Measurements from ENCODE around the gene OVAAL. TPM values are rescaled to one million over a fixed set of nuclear protein-coding genes. Genes with fewer than 3 reads are reported as not detected.
A peak's percentile ranks its signal among the peaks of the same experiment; 100 is the strongest.

The OVAAL gene
- total and polyA plus RNA-seq, 4 donors, result 0.17 TPM; not detected in 3

DNA sequence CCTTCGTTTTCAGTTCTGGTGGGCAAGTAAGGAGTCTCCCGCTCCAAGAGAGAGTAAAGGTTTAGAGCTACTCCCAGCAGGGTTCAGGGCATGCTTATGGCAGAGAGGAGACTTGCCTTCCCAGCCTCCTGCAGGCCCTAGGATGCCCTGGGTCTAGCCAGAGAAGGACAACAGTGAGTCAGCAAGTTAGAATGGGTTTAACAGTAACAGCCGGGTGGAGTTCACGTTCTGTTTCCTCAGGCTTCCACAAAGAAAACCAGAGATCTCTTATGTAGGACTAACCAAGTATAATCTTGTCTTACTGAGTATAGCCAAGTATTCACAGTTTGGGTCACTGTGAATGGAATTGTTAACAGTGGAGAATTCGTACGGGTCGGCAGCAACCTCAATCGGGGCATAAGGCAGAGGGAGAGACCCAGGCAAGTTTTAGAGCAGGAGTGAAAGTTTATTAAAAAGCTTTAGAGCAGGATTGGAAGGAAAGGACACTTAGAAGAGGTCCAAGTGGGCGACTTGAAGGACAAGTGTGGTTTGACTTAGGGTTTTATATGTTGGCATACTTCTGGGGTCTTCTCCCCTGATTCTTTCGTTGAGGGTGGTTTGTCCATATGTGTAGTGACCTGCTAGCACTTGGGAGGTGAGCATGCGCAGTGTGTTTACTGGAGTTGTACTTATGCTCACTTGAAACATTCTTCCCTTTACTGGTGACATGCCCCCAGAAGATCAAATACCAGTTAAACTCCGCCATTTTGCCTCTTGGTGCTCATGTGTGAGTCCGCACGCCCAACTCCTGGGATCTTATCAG is 4.5 kb downstream of the OVAAL start:
- Histone ChIP-seq H3K4me1 (ENCODE audit: control insufficient read depth in 5 of 5, insufficient read depth in 5 of 5, low read length in 5 of 5) (peaks cover 0 to 28% (median 0%) of the 10 kb centered on the region in 5 donors), H3K9me3 (ENCODE audit: control insufficient read depth in 4 of 4, insufficient read depth in 3 of 4, low read length in 3 of 4) (no peaks in the 10 kb centered on the region), H3K9ac (ENCODE audit: insufficient read depth in 1 of 2, low read length in 2 of 2) (no peak overlapping the region), H3K36me3 (ENCODE audit: control insufficient read depth in 4 of 4, insufficient read depth in 4 of 4, low read length in 4 of 4) (no peaks in the 10 kb centered on the region), H3K27me3 (ENCODE audit: control insufficient read depth in 3 of 3, insufficient read depth in 3 of 3, low read length in 2 of 3) (no peaks in the 10 kb centered on the region), H3K27ac (ENCODE audit: low read depth in 1 of 2, low read length in 1 of 2) (peak overlapping the region in 1 of 2 donors; percentile 94), H3K4me3 (no peak overlapping the region)
- TF ChIP-seq, protein P1, sequence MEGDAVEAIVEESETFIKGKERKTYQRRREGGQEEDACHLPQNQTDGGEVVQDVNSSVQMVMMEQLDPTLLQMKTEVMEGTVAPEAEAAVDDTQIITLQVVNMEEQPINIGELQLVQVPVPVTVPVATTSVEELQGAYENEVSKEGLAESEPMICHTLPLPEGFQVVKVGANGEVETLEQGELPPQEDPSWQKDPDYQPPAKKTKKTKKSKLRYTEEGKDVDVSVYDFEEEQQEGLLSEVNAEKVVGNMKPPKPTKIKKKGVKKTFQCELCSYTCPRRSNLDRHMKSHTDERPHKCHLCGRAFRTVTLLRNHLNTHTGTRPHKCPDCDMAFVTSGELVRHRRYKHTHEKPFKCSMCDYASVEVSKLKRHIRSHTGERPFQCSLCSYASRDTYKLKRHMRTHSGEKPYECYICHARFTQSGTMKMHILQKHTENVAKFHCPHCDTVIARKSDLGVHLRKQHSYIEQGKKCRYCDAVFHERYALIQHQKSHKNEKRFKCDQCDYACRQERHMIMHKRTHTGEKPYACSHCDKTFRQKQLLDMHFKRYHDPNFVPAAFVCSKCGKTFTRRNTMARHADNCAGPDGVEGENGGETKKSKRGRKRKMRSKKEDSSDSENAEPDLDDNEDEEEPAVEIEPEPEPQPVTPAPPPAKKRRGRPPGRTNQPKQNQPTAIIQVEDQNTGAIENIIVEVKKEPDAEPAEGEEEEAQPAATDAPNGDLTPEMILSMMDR (IDR thresholded peaks at IDR 0.05; ENCODE audit: control extremely low read depth, extremely low read depth), result no peak
- DNase-seq (no peak), ATAC-seq (ENCODE audit: insufficient read depth, low FRiP score) (no peak)
- WGBS, 2 donors, result 82 to 83% methylated on average over 14 of the region's 14 CpGs

DNA sequence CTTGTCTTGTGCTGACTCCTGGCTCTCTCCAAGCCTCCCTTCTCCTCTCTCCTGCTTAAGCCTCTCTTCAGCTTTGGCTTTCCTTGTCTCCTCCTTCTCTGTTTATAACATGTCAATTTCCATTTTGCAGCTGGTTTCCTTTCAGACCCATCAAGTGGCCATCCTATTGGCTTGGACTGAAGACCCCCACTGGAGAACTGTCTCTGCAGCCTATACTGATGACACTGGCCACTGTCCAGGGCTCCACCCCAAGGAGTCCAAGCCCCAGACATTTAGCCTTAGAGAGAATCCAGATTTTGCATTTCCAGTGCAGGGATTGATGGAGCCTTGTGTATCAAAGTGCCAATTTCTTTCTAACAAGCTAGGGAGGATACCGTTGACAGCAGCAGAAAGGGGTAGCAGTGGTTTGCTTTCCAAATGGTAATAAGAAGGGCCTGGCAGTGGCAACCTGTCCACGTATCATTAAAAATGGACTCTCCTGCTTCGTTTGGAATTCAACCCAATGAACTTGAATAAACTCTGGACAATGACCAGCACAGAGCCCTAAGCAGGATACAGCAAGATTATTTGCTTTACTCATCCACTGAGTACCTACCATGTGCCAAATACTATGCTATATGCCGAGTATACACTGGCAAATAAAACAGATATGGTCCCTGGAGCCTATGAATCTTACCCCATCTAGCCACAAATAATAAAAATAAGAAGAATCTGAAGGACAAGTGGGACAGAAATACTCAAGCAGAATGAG is 6.5 kb downstream of the OVAAL start:
- 72 to 81% methylated on average over 4 of the region's 4 CpGs for WGBS, 2 donors
- H3K9ac ChIP-seq (ENCODE audit: insufficient read depth in 1 of 2, low read length in 2 of 2), result no peak overlapping the region
- peak; percentile 33 to 90 (median 73) for DNase-seq
- no peak overlapping the region for H3K4me3 ChIP-seq
- ATAC-seq (ENCODE audit: insufficient read depth, low FRiP score), result no peak
- H3K36me3 ChIP-seq (ENCODE audit: control insufficient read depth in 4 of 4, insufficient read depth in 4 of 4, low read length in 4 of 4), result no peaks in the 10 kb centered on the region
- H3K4me1 ChIP-seq (ENCODE audit: control insufficient read depth in 5 of 5, insufficient read depth in 5 of 5, low read length in 5 of 5), result peaks cover 0 to 30% (median 0%) of the 10 kb centered on the region in 5 donors
- TF ChIP-seq, protein P1 (IDR thresholded peaks at IDR 0.05; ENCODE audit: control extremely low read depth, extremely low read depth), result no peak
- peak overlapping the region in 1 of 2 donors; percentile 17 for H3K27ac ChIP-seq (ENCODE audit: low read depth in 1 of 2, low read length in 1 of 2)
- H3K27me3 ChIP-seq (ENCODE audit: control insufficient read depth in 3 of 3, insufficient read depth in 3 of 3, low read length in 2 of 3), result no peaks in the 10 kb centered on the region
- H3K9me3 ChIP-seq (ENCODE audit: control insufficient read depth in 4 of 4, insufficient read depth in 3 of 4, low read length in 3 of 4), result no peaks in the 10 kb centered on the region

DNA sequence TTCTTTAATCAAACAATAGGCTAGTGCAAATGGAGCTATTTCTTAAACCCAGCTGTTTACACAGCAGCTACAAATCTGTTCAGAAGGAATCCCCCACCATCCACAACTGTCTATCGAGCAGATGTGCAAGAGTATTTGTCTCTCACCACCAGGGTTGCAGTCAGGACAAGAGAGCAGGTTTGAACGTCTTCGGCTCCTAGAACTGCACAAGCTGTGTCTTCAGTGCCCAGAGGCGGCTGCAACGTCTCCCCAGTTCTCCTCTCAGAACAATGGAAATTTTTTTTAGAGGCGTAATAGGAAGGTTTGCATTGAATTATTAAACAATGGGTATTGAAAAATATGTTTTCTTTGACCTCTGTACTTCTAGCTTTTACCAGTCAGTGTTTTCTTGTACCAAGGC is 7.3 kb downstream of the OVAAL start:
- Histone ChIP-seq H3K27ac (ENCODE audit: low read depth in 1 of 2, low read length in 1 of 2) (peak overlapping the region in 1 of 2 donors; percentile 17), H3K36me3 (ENCODE audit: control insufficient read depth in 4 of 4, insufficient read depth in 4 of 4, low read length in 4 of 4) (no peaks in the 10 kb centered on the region), H3K4me3 (no peak overlapping the region), H3K9ac (ENCODE audit: insufficient read depth in 1 of 2, low read length in 2 of 2) (no peak overlapping the region), H3K27me3 (ENCODE audit: control insufficient read depth in 3 of 3, insufficient read depth in 3 of 3, low read length in 2 of 3) (no peaks in the 10 kb centered on the region), H3K4me1 (ENCODE audit: control insufficient read depth in 5 of 5, insufficient read depth in 5 of 5, low read length in 5 of 5) (peaks cover 0 to 32% (median 0%) of the 10 kb centered on the region in 5 donors), H3K9me3 (ENCODE audit: control insufficient read depth in 4 of 4, insufficient read depth in 3 of 4, low read length in 3 of 4) (no peaks in the 10 kb centered on the region)
- 70 to 81% methylated on average over 6 of the region's 6 CpGs for WGBS, 2 donors
- TF ChIP-seq, protein P1 (IDR thresholded peaks at IDR 0.05; ENCODE audit: control extremely low read depth, extremely low read depth), result no peak
- ATAC-seq (ENCODE audit: insufficient read depth, low FRiP score) (no peak), DNase-seq (no peak)
